Measurements from ENCODE around the gene SCGB3A2. TPM values are rescaled to one million over a fixed set of nuclear protein-coding genes. Genes with fewer than 3 reads are reported as not detected.

The SCGB3A2 gene
- polyA plus RNA-seq, 1 donor from 2014 or later: not detected

DNA sequence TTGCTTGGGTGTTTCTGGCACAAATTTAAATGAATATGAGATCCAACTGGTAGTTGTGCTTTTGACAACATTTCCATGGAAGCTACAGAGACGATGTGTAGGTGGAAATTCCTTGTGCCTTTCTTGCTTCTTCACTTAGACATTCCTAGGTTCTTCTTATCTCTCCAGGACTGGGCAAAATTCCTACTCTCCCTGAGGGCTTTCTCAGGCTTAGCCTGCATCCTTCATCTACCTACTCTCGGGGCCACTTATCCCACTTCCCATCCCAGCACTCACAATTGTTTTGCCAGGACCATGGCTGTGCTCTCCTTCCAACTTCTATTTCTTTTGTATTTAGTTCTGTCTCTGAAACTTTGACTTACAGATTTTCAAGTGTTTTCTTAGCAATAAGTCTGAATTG lies 29.3 kb upstream of the SCGB3A2 start:
- H3K36me3 ChIP-seq (ENCODE audit: insufficient read depth, low read length): no peaks in the 10 kb centered on the region
- no peaks in the 10 kb centered on the region for H3K79me2 ChIP-seq (replicated peaks; ENCODE audit: insufficient read depth, low read length)
- TF ChIP-seq EZH2 (IDR thresholded peaks at IDR 0.05; ENCODE audit: borderline replicate concordance, insufficient read depth, low read length, poor library complexity, severe bottlenecking) (no peak), RAD21 (conservative IDR thresholded peaks at IDR 0.05) (no peak), MXI1 (conservative IDR thresholded peaks at IDR 0.05; ENCODE audit: poor library complexity, severe bottlenecking) (no peak), EP300 (conservative IDR thresholded peaks at IDR 0.05; ENCODE audit: poor library complexity, severe bottlenecking) (no peak), TAF1 (IDR thresholded peaks at IDR 0.05; ENCODE audit: low read depth) (no peak), SMC3 (conservative IDR thresholded peaks at IDR 0.05; ENCODE audit: poor library complexity) (no peak), POLR2AphosphoS5 (IDR thresholded peaks at IDR 0.05) (no peak)
- TF ChIP-seq, protein P1, sequence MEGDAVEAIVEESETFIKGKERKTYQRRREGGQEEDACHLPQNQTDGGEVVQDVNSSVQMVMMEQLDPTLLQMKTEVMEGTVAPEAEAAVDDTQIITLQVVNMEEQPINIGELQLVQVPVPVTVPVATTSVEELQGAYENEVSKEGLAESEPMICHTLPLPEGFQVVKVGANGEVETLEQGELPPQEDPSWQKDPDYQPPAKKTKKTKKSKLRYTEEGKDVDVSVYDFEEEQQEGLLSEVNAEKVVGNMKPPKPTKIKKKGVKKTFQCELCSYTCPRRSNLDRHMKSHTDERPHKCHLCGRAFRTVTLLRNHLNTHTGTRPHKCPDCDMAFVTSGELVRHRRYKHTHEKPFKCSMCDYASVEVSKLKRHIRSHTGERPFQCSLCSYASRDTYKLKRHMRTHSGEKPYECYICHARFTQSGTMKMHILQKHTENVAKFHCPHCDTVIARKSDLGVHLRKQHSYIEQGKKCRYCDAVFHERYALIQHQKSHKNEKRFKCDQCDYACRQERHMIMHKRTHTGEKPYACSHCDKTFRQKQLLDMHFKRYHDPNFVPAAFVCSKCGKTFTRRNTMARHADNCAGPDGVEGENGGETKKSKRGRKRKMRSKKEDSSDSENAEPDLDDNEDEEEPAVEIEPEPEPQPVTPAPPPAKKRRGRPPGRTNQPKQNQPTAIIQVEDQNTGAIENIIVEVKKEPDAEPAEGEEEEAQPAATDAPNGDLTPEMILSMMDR (IDR thresholded peaks at IDR 0.05; ENCODE audit: poor library complexity, severe bottlenecking): no peak
- TF ChIP-seq, protein P2, sequence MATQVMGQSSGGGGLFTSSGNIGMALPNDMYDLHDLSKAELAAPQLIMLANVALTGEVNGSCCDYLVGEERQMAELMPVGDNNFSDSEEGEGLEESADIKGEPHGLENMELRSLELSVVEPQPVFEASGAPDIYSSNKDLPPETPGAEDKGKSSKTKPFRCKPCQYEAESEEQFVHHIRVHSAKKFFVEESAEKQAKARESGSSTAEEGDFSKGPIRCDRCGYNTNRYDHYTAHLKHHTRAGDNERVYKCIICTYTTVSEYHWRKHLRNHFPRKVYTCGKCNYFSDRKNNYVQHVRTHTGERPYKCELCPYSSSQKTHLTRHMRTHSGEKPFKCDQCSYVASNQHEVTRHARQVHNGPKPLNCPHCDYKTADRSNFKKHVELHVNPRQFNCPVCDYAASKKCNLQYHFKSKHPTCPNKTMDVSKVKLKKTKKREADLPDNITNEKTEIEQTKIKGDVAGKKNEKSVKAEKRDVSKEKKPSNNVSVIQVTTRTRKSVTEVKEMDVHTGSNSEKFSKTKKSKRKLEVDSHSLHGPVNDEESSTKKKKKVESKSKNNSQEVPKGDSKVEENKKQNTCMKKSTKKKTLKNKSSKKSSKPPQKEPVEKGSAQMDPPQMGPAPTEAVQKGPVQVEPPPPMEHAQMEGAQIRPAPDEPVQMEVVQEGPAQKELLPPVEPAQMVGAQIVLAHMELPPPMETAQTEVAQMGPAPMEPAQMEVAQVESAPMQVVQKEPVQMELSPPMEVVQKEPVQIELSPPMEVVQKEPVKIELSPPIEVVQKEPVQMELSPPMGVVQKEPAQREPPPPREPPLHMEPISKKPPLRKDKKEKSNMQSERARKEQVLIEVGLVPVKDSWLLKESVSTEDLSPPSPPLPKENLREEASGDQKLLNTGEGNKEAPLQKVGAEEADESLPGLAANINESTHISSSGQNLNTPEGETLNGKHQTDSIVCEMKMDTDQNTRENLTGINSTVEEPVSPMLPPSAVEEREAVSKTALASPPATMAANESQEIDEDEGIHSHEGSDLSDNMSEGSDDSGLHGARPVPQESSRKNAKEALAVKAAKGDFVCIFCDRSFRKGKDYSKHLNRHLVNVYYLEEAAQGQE (IDR thresholded peaks at IDR 0.05; ENCODE audit: borderline replicate concordance): no peak
- H4K20me1 ChIP-seq (ENCODE audit: insufficient read depth): no peaks in the 10 kb centered on the region
- no peak overlapping the region for H3K27ac ChIP-seq (ENCODE audit: low read length)
- no peaks in the 10 kb centered on the region for H3K9me3 ChIP-seq (ENCODE audit: low read length)
- H3K4me2 ChIP-seq (ENCODE audit: low read length): no peak overlapping the region
- H3K4me3 ChIP-seq (ENCODE audit: low read length): no peak overlapping the region
- no peak overlapping the region for H2AFZ ChIP-seq (ENCODE audit: low read depth, low read length)
- H3K9ac ChIP-seq (ENCODE audit: low read length): no peak overlapping the region
- no peaks in the 10 kb centered on the region for H3K9me2 ChIP-seq (ENCODE audit: insufficient read depth, low read length)
- H3K27me3 ChIP-seq (ENCODE audit: insufficient read depth, low read depth, low read length): no peaks in the 10 kb centered on the region
- H3F3A ChIP-seq (ENCODE audit: insufficient read depth, low read length, poor library complexity, severe bottlenecking): no peaks in the 10 kb centered on the region

GRCh38 chr5:147851578-147851977 lies 26.9 kb upstream of the SCGB3A2 start:
- H3K36me3 ChIP-seq (ENCODE audit: insufficient read depth, low read length): no peaks in the 10 kb centered on the region
- no peaks in the 10 kb centered on the region for H3K9me2 ChIP-seq (ENCODE audit: insufficient read depth, low read length)
- H4K20me1 ChIP-seq (ENCODE audit: insufficient read depth): no peaks in the 10 kb centered on the region
- no peak overlapping the region for H3K9ac ChIP-seq (ENCODE audit: low read length)
- no peaks in the 10 kb centered on the region for H3F3A ChIP-seq (ENCODE audit: insufficient read depth, low read length, poor library complexity, severe bottlenecking)
- no peak for TF ChIP-seq TAF1 (IDR thresholded peaks at IDR 0.05; ENCODE audit: low read depth)
- TF ChIP-seq POLR2AphosphoS5 (IDR thresholded peaks at IDR 0.05): no peak
- no peak for TF ChIP-seq MXI1 (conservative IDR thresholded peaks at IDR 0.05; ENCODE audit: poor library complexity, severe bottlenecking)
- TF ChIP-seq EZH2 (IDR thresholded peaks at IDR 0.05; ENCODE audit: borderline replicate concordance, insufficient read depth, low read length, poor library complexity, severe bottlenecking): no peak
- no peak for TF ChIP-seq SMC3 (conservative IDR thresholded peaks at IDR 0.05; ENCODE audit: poor library complexity)
- no peak for TF ChIP-seq EP300 (conservative IDR thresholded peaks at IDR 0.05; ENCODE audit: poor library complexity, severe bottlenecking)
- TF ChIP-seq, protein P1 (IDR thresholded peaks at IDR 0.05; ENCODE audit: poor library complexity, severe bottlenecking): no peak
- no peak for TF ChIP-seq RAD21 (conservative IDR thresholded peaks at IDR 0.05)
- TF ChIP-seq, protein P2 (IDR thresholded peaks at IDR 0.05; ENCODE audit: borderline replicate concordance): no peak
- no peak overlapping the region for H3K27ac ChIP-seq (ENCODE audit: low read length)
- H3K79me2 ChIP-seq (replicated peaks; ENCODE audit: insufficient read depth, low read length): no peaks in the 10 kb centered on the region
- no peaks in the 10 kb centered on the region for H3K27me3 ChIP-seq (ENCODE audit: insufficient read depth, low read depth, low read length)
- H3K9me3 ChIP-seq (ENCODE audit: low read length): no peaks in the 10 kb centered on the region
- H2AFZ ChIP-seq (ENCODE audit: low read depth, low read length): no peak overlapping the region
- no peak overlapping the region for H3K4me2 ChIP-seq (ENCODE audit: low read length)
- H3K4me3 ChIP-seq (ENCODE audit: low read length): no peak overlapping the region
